Neural crest cell (in vitro differentiated cells): ENCODE measurements around the gene SCUBE1. TPM values are rescaled to one million over a fixed set of nuclear protein-coding genes. Genes with fewer than 3 reads are reported as not detected.

Experiments
- DNase-seq: peaks from one replicate; pipeline ENCODE4 v3.0.0; 2021; ENCODE audit warnings: low read depth, mixed read lengths, low spot score
- H3K27ac Mint-ChIP-seq: one replicate; pipeline ENCODE4 v1.8.0; 2021; ENCODE audit warnings: mild to moderate bottlenecking, mixed read lengths; ENCODE audit not compliant: unreplicated experiment
- H3K27me3 Mint-ChIP-seq: 2 replicates; pipeline ENCODE4 v1.8.0; 2021; ENCODE audit warnings: low read depth, mild to moderate bottlenecking, mixed read lengths
- H3K36me3 Mint-ChIP-seq: 2 replicates; pipeline ENCODE4 v1.8.0; 2021; ENCODE audit warnings: low read depth, mild to moderate bottlenecking, mixed read lengths
- H3K4me1 Mint-ChIP-seq: 2 replicates; pipeline ENCODE4 v1.8.0; 2021; ENCODE audit warnings: mixed read lengths
- H3K4me3 Mint-ChIP-seq: one replicate; pipeline ENCODE4 v1.8.0; 2021; ENCODE audit warnings: mild to moderate bottlenecking, mixed read lengths
- H3K9me3 Mint-ChIP-seq: 2 replicates; pipeline ENCODE4 v1.8.0; 2021; ENCODE audit warnings: mixed read lengths
- total RNA-seq: library from RNA; stranded (reverse); gene quantifications from 2 replicates; pipeline ENCODE4 v1.2.1, GENCODE V29; 2021
- TF ChIP-seq, protein P1 (sequence below): fragments of 200-600 bp; sonication (generic); conservative IDR thresholded peaks from 2 replicates; pipeline ENCODE4 v1.5.0; 2021; ENCODE audit warnings: antibody characterized with exemption, mild to moderate bottlenecking

The SCUBE1 gene
- total RNA-seq, 1 donor from 2014 or later: 12.1 TPM

DNA sequence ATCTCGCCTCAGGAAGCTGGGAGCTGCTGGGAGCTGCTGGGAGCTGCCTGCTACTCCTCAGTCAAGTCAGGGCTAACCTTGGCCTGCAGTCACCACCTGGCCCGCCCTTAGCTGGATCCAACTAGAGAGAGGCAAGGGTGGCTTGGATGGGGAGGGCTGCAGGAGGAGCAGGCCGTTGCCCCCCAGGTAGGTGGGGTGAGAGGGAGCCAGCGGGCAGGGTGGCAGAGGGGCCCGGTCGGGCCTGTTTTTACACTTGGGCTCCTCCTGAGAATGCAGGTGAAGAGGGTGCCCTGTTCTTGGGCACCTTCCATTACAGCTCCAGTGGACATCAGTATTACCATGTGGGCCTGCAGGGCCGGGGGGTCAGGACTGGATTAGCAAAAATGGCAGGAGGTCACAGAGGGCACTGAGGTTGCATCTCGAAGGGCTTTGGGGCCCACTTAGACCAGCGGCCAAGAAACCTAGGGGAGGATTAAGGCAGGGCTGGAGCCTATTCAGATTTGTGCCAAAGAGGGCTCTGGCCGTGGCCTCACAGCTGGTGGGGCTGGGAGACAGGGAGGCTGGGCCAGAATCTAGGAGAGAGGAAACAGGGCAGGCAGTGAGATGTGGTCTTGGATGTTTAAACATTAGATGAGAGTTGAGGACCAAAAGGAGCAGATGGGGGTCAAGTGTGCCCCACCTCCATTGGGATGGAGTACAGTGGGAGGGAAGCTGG lies 95.5 kb downstream of the SCUBE1 start:
- TF ChIP-seq, protein P1, sequence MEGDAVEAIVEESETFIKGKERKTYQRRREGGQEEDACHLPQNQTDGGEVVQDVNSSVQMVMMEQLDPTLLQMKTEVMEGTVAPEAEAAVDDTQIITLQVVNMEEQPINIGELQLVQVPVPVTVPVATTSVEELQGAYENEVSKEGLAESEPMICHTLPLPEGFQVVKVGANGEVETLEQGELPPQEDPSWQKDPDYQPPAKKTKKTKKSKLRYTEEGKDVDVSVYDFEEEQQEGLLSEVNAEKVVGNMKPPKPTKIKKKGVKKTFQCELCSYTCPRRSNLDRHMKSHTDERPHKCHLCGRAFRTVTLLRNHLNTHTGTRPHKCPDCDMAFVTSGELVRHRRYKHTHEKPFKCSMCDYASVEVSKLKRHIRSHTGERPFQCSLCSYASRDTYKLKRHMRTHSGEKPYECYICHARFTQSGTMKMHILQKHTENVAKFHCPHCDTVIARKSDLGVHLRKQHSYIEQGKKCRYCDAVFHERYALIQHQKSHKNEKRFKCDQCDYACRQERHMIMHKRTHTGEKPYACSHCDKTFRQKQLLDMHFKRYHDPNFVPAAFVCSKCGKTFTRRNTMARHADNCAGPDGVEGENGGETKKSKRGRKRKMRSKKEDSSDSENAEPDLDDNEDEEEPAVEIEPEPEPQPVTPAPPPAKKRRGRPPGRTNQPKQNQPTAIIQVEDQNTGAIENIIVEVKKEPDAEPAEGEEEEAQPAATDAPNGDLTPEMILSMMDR: no peak
- H3K27ac Mint-ChIP-seq: no peak overlapping the region
- H3K9me3 Mint-ChIP-seq: no peaks in the 10 kb centered on the region
- DNase-seq: no peak
- H3K36me3 Mint-ChIP-seq: no peaks in the 10 kb centered on the region
- peaks cover 3% of the 10 kb centered on the region for H3K4me1 Mint-ChIP-seq
- peaks cover 2% of the 10 kb centered on the region for H3K27me3 Mint-ChIP-seq
- H3K4me3 Mint-ChIP-seq: no peak overlapping the region

DNA sequence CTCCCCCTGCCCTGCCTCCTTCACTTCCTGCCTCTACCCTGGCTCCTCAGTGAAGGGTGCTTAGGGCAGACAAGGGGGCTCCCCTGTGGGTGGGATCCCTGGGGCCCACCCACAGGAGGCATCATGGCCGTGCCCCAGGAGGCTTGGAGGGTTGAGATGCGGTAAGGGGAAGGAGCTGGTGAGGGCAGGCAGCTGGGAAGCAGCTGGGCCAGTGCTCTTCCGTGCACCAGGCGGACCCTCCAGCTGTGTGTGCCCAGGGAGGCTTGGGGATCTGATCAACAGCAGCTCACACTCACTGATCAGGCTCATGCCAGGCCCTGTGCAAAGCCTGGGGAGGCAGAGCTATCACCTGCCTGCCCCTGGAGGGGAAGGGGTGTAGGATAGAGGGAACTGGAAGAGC lies 97.0 kb downstream of the SCUBE1 start:
- DNase-seq: no peak
- TF ChIP-seq, protein P1: no peak
- no peaks in the 10 kb centered on the region for H3K36me3 Mint-ChIP-seq
- no peak overlapping the region for H3K4me3 Mint-ChIP-seq
- H3K4me1 Mint-ChIP-seq: peaks cover 4% of the 10 kb centered on the region
- H3K27me3 Mint-ChIP-seq: peaks cover 2% of the 10 kb centered on the region
- no peaks in the 10 kb centered on the region for H3K9me3 Mint-ChIP-seq
- no peak overlapping the region for H3K27ac Mint-ChIP-seq

DNA sequence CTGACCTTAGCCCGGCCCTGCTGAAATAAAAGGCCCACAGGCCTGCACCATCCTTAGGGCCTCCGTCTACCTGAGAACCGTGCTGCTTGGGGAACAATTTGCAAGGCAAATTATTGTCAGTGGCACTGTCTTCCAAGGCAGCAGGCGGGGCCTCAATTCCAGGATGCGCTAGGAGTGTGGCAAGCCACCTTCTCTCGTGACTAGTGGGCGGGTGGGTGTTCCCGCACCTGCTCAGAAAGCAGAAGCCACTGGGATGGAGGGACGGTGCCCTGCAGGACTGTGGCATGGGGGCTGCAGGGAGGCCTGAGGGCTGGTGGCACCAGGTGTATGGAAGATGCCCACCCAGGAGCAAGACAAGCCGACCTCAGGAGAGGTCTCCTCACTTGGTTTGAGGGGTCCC lies 97.5 kb downstream of the SCUBE1 start:
- no peaks in the 10 kb centered on the region for H3K36me3 Mint-ChIP-seq
- H3K9me3 Mint-ChIP-seq: no peaks in the 10 kb centered on the region
- DNase-seq: no peak
- H3K4me3 Mint-ChIP-seq: no peak overlapping the region
- peaks cover 2% of the 10 kb centered on the region for H3K27me3 Mint-ChIP-seq
- H3K4me1 Mint-ChIP-seq: peaks cover 4% of the 10 kb centered on the region
- TF ChIP-seq, protein P1: no peak
- H3K27ac Mint-ChIP-seq: no peak overlapping the region

DNA sequence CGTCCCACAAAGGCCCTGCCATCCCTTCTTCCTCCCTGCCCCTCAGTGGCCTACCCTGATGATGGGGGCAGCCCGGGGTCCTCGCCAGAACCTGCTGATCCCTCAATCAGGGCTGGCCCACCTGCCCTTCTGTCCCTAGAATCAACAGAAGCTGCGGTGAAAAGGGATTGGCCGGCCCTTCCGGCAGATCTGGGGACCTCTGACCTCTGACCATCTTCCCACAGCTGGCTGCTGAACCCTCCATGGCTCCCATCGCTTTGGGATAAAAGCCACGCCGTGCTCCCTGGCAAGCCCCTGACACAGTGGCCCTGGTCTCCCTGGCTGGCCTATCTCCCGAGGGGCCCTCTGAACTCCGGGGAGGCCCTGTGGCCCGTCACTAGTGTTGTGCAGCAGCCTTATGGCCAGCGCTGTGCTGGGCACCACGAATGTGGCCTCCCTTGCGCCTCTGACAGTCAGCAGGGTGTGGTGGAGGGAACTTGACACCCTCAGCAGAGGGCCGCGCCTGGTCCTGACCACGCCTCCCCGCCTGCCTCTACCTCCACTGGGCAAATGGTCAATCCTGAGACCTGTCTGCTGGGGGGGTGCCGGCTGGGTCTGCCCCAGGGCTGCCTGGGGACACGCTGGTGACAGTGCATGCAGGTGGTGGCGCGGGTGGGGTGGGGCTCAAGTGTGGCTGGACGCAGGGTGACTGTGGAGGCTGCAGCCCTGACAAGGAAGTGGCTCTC lies 98.2 kb downstream of the SCUBE1 start:
- H3K27ac Mint-ChIP-seq: no peak overlapping the region
- no peak for DNase-seq
- H3K4me3 Mint-ChIP-seq: no peak overlapping the region
- H3K27me3 Mint-ChIP-seq: no peaks in the 10 kb centered on the region
- peaks cover 4% of the 10 kb centered on the region for H3K4me1 Mint-ChIP-seq
- H3K9me3 Mint-ChIP-seq: no peaks in the 10 kb centered on the region
- TF ChIP-seq, protein P1: no peak
- H3K36me3 Mint-ChIP-seq: no peaks in the 10 kb centered on the region

DNA sequence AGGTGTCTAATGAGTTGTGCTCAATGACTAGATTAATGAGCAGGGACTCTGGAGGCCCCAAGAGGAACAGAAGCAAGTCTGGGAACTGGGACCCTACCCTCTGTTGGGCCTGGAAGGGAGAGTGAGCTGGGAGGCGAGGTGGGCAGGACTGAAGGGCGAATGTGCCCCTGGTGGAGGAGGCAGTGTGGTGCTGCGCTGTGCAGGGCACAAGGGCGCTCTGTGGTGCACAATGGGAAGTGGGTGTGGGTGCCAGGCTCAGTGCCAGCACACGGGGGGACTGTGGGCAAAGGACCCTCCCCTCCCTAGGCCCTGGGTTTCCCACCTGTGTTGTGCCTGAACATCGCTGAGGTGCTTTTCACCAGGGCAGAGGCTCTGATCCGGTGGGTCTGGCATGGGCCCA lies 98.8 kb downstream of the SCUBE1 start:
- Mint-ChIP-seq H3K27me3 (no peaks in the 10 kb centered on the region), H3K9me3 (no peaks in the 10 kb centered on the region), H3K4me3 (no peak overlapping the region), H3K36me3 (no peaks in the 10 kb centered on the region), H3K4me1 (peaks cover 4% of the 10 kb centered on the region), H3K27ac (no peak overlapping the region)
- DNase-seq: no peak
- TF ChIP-seq, protein P1: no peak
